NCI-H460 (cell line): Measurements from ENCODE around the gene RAC2. TPM values are rescaled to one million over a fixed set of nuclear protein-coding genes. Genes with fewer than 3 reads are reported as not detected.
"Not testable (repeated sequence)": the region's sequence is repeated elsewhere in the genome, so short reads cannot be mapped to it uniquely, and the experiment has no call there.

ENCODE experiments used
- DNase-seq: peaks from one replicate; pipeline ENCODE4 v3.0.0-alpha.2; 2016; ENCODE audit warnings: low read depth; ENCODE audit errors: extremely low read depth
- total RNA-seq: library from RNA; depleted of rRNA; stranded (reverse); fragments of >200 nt; shearing (Covaris generic); gene quantifications from 2 replicates; pipeline ENCODE4 v1.2.3, GENCODE V29; 2014

RAC2 gene
- total RNA-seq, 1 experiment from 2014 or later = 1.3 TPM

DNA sequence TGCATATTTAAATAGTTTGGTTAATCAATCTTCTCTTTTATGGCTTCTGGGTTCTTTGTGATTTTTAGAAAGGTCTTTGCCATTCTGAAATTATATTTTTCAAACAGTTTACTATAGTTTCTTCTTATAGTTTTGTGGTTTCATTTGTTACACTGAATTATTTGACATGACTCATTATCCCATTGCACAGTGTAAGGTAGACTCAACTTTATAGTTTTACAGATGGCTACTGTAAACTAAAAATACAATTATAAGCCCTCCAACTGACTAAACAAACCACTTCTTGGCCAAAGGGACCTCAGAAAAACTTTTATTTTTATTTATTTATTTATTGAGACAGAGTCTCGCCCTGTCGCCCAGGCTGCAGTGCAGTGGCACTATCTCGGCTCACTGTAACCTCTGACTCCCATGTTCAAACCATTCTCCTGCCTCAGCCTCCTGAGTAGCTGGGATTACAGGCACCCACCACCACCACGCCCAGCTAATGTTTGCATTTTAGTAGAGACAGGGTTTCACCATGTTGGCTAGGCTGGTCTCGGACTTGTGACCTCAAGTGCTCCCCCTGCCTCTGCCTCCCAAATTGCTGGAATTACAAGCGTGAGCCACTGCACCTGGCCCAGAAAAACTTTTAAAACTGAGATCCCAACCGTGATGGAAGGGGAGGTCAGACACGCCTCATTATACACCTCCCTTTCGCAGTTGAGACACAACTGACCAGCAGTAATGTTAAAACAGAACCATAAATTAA is 14.1 kb upstream of the RAC2 start:
- no peak for DNase-seq

GRCh38 chr22:37256075-37256726 is 12.1 kb upstream of the RAC2 start:
- no peak for DNase-seq

DNA sequence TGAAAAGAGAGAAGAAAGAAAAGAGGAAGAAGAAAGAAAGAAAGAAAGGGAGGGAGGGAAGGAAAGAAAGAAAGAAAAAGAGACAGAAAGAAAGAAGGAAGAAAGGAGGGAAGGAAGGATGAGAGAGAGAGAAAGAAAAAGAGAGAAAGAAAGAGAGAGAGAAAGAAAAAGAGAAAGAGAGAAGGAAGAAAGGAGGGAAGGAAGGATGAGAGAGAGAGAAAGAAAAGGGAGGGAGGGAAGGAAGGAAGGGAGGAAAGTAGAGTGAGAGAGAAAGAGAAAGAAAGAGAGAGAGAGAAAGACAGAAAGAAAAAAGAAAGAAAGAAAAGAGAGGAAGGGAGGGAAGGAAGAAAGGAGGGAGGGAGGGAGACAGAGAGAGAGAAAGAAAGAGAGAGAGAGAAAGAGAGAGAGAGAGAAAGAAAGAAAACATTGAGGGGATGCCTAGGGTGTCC is 11.5 kb upstream of the RAC2 start:
- no peak for DNase-seq

DNA sequence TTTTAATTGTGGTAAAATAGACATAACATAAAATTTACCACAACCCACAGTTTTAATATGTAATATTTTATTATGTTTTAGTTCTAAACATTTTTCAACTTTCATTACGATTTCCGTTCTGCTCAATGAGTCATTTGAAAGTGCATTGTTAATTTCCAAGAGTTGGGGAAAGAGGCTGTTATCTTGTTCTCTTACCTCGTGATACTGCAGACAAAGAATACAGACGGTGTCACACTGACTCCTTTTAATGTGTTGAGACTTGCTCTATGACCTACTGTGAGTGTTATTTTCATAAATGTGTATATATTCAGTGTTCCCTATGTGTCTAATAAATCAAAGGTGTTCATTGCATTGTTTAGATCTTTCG is 10.8 kb upstream of the RAC2 start:
- DNase-seq = no peak

DNA sequence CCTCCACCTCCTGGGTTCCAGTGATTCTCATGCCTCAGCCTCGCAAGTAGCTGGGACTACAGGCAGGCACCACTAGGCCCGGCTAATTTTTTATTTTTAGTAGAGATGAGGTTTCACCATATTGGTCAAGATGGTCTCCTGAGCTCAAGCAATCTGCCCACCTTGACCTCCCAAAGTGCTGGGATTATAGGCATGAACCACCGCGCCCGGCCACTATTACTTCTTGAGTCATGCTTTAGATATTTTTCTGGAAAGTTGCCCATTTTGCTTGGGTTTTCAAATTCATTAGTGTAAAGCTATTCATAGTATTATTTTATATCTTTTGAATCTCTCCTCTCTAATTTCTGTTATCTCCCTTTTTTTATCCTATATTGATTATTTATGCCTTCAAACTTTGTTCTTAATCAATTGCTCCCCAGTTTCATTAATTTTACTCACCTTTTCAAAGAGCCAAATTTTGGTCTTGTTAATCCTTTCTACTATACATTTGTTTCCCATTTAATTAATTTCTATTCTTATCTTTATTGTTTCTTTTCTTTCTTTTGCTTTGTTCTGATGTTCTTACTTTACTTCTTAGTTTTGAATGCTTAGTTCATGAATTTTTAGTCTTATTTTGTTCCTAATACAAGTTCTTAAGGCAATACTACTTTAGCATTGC is 10.3 kb upstream of the RAC2 start:
- no peak for DNase-seq

DNA sequence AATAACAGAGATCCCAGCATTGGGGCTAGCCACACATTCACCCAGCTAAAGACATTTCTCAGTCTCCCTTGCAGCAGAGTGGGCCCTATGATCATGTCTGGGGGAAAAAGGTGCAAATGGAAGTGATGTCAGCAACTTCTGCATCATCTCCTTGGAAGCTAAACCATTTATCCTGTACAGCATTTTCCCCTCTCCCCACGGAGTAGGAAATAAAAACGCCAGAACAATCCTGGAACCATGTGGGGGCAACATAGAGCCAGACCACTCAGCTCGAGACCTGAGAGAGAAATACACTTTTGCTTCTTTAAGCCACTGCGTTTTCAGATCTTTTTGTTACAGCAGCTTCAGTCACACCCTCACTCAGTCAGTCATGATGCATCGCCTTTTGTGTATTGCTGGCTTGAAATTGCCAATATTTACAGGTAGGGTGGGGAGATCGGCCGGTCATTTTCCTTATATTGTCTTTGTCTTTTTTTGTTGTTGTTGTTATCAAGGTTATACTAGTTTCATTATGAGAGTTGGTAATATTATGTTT is 9.1 kb upstream of the RAC2 start:
- no peak for DNase-seq

DNA sequence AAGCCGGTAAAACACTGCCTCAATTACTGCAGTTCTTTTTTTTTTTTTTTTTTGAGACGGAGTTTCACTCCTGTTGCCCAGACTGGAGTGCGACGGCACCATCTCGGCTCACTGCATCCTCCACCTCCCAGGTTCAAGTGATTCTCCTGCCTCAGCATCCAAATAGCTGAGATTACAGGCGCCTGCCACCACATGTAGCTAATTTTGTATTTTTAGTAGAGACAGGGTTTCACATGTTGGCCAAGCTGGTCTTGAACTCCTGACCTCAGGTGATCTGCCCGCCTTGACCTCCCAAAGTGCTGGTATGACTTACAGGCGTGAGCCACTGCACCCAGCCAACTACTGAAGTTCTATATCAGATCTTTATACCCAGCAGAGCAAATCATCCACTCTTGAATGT is 7.8 kb upstream of the RAC2 start:
- not testable (repeated sequence) for DNase-seq

DNA sequence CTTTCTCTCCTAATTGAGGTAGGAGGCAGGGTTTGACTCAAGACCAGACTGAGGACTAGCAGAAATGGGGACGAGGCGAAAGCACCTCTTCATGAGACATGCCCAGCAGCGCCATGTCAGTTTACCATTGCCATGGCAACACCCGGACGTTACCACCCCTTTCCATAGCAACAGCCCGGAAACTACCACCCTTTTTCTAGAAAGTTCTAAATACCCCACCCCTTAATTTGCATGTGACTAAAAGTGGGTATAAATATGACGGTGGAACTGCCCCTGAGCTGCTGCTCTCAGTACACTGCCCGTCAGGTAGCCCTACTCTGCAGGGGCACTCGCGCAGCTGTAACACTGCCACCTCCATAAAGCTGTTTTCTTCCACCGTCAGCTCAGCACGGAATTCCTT is 5.9 kb upstream of the RAC2 start:
- DNase-seq = no peak

- no peak for DNase-seq
Measured at GRCh38 chr22:37248251-37248650, 4.2 kb upstream of the RAC2 start.

DNA sequence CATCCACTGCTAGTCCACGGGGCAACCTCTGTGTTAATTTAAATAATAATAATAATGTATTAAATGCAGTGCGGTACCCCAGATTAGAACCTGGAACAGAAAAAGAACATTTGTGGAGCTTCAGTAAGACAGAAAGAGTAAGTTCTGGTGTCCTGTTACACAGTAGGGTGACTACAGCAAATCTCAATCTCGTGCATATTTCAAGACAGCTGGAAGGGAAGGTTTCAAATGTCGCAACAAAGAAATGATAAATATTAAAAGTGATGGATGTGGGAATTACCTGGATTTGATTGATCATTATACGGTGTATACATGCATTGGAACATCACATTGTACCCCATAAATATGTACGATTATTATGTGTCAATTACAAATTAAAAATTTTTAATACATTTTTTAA is 1.7 kb upstream of the RAC2 start:
- DNase-seq = no peak

DNA sequence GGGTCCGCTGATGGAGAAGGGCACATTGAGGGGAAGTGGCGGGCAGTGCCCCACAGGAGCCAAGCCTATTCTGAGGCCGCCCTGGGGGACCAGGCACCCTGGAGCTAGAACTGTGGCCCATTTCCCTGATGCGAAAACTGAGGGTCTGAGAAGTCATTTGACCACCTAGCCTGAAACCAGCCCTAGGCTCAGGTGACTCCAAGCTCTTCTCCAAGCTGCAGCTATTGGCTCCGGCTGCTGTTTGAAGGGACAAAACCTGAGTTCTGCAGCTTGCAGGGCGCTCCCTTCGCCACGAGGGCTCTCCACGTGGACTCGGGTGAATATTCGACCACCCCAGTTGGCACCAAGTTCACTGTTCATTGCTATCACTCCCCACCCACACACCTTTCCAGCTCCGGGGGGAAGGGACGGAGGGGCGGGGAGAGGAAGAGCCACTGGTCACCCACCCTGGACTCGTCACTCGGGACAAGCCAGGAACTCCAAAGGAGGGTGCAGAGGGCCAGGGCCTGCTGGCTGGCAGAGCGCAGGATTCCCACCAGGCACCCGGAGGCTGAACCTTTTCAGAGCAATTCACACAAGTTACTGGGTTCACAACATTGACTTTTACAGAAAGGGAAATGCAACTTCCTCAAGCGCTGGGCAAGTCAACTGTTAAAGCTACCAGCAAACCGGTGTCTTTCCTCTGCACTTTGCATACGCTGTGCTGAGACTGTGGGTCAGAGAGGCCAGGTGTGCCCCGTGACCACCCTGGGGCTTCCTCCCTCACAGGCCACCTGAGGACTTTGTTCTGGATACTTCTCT is 1.1 kb upstream of the RAC2 start:
- DNase-seq = no peak

GRCh38 chr22:37243402-37244113 is 511 bp downstream of the RAC2 start:
- DNase-seq = no peak

- DNase-seq = no peak
Measured at GRCh38 chr22:37242395-37242918, 1.6 kb downstream of the RAC2 start.

DNA sequence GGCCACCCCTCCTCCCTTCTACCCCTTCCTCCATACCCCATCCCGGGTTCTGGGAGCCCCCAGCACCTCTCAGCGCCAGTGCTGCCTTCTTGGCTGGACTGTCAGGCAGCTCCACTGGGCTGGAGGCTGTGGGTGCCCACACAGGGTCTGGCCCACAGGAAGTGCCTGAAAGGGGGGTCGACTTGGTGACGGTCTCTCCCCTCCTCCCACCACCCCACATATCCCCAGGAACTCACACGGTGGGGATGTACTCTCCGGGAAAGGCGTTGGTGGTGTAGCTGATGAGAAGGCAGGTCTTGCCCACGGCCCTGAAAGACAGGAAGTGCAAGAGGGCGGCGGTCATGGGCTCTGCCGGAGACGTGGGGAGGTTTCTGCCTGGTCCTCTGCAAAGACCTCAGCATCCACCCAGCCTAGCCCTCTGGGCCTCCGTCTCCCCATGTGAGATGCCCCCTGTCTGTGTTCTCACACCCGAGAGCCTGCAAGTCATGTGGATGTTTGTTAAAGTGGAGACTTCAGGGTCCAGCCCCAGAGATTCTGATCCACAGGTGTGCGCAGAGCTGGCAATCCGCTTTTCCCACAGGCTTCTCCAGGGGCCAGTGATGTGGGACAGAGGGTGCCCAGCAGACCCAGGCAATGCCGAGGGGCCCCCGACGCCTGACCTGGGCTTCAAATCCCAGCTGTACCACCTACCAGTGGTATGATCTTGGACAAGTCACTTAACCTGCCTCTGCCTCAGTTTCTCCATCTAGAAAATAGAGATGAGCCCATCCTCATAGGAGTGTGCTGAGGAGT is 2.5 kb downstream of the RAC2 start:
- DNase-seq = no peak

DNA sequence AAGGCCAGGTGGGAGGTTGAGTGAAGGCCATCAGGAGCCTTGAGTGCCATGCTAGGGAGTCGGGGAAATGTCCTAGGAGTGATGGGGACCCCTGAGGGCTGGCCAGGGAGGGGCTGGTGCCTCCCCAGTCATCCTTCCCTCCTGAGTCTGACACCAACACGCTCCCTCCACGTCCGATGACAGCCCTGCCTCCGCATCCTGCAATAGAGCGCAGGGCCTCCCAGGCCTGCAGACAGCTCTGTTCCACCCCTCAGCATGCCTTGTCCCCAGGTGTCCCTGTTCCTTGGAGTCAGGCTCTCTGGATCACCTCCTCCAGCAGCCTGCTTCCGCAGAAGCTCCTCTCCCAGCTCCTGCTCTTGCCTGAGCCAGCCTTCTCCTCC is 3.1 kb downstream of the RAC2 start:
- no peak for DNase-seq

DNA sequence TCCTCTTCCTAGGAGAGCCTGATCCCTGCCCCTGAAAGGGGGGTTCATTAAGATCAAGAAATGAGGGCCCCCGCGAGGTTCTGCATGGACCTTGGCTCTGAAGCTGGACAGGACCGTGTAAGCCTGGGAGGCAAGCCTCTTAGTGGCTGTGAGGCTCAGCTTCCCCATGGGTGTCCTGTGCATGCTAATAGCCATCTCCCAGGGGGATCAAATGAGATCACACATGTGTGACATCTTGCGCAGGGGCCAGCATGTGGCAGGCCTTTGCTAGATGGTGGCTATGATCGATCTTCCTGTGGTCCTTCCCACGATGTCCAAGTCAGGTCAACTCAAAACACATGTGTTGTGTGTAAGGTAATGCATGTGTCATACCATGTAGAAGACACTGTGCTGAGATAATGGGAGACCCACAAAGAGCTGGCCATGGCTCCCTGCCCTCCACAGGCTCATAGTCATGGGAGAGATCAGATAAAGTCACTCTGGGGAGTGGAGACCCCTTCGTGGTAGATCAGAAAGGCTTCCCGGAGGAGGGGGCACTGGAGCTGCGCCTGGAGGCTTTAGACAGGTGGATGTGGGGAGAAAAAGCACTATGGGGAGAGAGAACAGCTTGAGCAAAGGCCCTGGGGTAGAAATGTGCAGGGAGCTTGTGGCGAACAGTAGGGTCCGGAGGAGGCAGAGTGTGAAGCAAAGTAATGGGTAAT is 3.7 kb downstream of the RAC2 start:
- DNase-seq = no peak

DNA sequence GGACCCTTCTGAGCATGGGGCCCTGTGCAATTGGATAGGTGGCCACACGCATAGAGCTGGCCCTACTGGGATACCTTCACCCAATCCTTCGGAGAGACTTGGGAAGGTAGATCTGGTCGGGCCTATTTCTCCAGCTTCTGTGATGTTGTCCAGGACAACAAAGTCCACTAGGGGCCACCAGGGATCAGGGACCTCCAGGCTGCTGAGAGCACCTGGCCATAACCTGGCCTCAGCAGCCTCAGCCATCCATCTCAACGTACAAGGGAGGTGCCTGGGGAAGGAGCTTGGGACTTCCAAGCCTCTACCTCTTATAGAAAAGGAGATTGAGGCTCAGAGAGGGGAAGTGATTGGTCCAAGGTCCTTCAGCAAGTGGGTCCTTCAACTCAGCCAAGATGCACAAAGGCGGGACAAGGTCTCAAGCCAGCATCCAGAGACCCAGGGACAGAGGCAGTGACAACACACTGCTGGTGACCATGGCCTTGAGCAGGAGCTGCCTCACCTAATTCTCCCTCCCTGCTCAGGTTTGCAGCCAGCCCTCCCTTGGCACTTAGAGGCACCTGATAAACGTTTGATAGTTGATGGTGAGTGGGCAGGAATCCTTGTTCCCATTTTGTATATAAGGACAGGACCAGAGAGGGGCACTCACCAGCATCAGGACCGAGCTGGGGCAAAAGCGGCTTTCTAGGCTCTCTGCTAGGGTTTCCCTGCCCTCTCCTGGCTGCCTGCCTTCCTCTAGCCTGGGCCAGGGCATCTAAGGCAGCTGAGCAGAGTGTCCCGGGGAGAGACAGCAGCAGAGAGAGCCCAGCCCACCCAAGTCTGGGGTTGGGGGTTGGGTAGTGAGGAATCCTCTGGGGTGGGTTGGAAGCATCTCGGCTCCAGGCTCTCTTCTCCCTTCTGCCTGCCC is 4.5 kb downstream of the RAC2 start:
- DNase-seq = no peak
